Stimulated activated CD8-positive, alpha-beta memory T cell treated with anti-CD3 and anti-CD28 coated beads, Interleukin-2, amount 100 ng/mL, for 1 hour (primary cell): ENCODE results near the gene NIBAN1.

Source experiments
- DNase-seq, 2 donors: peaks; one replicate each; pipeline ENCODE4 v3.0.0-alpha.2; 2020; ENCODE audit warnings: low read depth in 2 of 2

NIBAN1 gene

DNA sequence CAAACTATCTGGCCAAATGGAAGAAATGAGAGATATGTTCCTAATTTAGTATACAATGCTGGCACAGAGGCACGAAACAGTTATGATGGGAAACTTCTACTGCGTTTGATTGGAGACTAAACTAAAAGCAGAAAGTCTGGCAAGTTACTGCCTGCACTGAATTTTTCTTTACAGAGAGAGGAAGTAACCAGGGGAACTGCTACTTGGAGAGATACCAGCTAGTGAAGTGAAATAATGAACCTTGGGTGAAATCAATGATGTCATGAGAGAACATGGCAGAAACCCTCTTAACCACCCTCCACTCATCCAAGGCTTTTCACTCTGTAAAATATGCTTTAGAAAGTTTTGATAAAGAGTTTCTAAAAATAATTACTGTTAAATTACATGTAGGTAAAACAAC lies 29.3 kb downstream of the NIBAN1 start:
- no peak for DNase-seq

DNA sequence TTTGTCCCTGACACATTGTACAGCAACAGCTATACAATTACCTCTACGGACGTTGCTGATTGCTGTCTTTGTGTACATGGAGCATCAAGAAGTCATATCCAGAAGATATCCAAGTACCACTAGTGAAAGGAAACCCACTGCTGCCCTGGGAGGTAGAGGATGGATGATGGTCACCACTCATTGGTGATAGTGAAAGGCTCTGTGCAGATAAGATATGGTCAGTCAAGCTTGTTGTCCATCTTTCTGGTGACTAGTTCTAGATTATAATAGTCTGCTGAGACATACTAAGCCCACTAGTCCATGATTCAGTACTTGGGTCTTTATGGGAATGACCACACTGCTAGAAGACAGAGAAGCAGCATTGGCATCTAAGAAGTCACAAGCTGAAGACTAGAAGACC lies 30.3 kb downstream of the NIBAN1 start:
- no peak for DNase-seq

DNA sequence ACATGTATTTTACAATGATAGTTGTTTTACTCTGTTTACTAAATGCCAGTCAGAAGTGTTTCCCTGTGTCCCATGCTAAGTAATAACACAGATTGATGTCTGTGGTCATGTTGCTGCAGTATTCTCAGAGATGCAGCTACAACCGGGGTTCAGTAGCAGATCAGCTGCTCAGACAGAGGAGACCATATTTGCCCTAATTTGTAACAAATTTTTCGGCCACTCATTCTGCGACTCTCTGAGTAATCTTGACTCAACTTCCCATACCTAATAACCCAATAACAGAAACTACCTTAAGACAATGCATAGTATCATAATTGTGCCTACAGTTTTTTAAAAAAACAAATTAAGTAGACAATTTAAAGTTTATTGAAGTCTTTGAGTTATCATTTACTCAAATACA lies 32.6 kb downstream of the NIBAN1 start:
- DNase-seq: no peak

DNA sequence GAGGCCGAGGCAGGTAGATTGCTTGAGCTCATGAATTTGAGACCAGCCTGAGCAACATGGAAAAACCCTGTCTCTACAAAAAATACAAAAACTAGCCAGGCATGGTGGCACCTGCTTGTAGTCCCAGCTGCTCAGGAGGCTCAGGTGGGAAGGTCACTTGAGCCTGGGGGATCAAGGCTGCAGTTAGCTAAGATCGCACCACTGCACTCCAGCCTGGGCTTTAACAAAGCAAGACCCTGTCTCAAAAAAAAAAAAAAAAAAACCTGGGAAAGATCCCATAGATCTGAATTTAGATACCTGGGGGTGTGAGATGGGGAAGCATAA lies 32.9 kb downstream of the NIBAN1 start:
- DNase-seq: no peak

DNA sequence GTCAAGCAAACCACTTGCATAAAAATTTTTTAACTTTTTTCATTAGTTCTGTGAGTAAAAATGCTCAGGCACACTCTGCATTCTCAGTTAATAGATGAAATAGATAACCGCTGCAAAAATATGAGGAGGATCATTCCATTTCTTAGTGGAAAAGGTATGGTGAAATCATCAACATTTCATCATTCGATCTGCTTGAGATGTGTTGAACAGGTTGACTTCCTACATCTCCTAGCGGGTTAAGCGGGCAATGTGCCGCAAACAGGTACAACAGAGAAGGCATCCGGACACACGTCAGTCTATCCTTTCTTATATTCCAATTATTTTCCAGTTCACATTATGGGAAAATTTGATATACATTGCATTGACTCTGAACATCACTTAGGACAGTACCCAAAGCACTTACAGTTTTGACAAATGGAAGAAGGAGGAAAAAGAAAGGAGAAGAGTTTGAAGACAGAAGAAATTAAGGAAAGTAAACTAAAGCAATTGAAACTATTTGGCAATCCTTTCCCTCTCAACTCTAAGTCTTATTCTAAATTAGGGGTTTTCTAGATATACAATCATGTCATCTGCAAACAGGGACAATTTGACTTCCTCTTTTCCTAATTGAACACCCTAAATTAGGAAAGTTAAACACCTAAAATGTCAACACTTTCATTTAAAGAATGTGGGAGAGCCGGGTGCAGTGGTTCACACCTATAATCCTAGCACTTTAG lies 33.5 kb downstream of the NIBAN1 start:
- no peak for DNase-seq

DNA sequence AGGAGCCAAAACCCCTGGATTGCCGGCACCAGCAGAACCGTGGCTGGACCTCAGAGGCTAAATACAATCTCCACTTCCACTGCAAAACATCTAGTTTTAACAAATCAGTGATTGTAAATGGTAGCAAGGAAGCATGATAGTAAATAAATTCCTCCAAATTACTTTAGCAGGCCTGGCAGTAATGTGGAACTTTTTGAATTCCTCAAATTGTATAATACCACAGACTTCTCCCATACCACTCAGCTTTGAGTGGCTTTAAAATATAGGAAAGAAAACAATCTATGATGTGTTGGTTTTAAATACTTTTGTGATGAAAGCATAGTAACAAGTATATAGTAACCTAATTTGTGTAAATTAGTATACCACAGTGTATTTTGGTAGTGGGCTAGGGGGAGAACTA lies 34.1 kb downstream of the NIBAN1 start:
- DNase-seq: no peak

DNA sequence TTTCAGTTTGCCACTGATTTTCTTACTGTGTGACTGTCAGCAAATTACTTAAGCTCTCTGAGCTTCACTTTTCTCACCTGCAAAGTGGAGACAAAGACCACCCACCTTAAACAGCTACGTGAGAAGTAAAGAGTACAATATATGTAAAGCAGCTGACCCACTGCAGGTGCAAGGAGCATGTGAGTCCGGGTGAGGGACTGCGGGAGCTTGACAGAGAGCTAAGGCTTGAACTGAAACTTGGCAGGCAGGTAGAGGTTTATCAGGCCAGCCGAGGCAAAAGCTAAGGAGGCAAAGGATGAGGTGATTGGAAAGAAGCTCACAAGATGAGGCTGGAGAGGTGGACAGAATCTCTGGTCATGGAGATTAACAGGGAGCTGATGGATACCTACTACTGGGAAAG lies 36.6 kb downstream of the NIBAN1 start:
- DNase-seq: no peak

DNA sequence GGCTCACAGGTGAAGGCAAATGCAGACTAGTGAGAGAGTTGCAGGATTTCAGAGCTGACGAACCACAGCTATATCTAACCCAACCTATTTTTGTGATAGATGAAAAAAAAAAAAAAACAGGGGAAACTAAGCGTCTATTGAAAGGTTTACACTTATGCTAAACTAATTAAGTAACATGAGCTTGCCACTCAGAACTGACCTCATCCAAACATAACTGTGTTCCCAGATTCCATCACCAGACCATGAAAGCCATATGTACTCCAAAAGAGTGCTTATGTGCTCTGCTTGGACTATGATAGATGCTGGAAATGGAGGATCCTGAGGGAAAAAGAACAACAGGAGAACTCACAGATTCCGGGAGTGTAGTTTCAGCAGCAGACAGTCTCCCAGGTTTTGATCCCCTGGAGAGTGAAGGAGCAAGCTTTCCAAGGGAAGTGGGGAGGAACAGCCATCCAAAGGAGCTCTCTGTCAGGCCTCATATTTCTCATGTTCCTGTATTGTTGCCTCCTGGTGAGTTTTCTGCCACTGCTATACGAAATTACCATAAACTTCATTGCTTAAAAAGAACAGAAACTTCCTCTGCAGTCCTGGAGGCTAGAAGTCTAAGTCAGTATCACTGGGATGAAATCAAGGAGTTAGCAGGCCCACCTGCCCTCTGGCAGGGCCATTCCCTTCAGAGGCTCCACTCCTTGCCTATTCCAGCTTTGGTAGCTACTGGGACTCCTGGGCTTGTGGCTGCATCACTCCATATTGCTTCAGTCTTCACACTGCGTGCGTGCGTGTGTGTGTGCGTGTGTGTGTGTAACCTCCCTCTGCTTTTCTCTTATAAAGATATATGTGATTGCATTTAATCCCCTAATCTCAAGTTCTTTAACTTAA lies 38.1 kb downstream of the NIBAN1 start:
- DNase-seq: no peak

DNA sequence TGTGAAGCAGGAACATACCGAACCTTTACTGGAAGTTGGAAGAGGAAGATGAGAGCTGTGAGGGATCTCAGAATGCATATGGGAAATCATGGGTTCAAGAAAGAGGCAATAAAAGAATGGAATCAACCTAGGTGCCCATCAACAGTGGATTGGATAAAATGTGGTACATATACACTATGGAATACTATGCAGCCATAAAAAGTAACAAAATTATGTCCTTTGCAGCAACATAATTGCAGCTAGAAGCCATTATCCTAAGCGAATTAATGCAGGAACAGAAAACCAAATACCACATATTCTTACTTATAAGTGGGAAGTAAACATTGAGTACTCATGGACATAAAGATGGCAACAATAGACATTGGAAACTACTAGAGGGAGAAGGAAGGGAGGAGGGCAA lies 40.4 kb downstream of the NIBAN1 start:
- no peak for DNase-seq

DNA sequence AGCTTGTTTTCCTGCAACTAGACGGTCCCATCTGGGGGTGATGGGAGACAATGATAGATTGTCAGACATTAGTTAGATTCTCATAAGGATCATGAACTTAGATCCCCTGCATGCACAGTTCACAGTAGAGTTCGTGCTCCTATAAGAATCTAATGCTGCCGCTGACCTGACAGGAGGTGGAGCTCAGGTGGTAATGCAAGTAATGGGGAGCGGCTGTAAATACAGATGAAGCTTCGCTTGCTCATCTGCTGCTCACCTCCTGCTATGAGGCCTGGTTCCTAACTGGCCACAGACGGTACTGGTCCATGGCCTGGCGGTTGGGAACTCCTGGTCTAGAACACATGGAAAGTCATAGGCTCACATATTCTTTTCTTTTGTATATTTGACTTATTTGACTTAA lies 42.0 kb downstream of the NIBAN1 start:
- DNase-seq: no peak

DNA sequence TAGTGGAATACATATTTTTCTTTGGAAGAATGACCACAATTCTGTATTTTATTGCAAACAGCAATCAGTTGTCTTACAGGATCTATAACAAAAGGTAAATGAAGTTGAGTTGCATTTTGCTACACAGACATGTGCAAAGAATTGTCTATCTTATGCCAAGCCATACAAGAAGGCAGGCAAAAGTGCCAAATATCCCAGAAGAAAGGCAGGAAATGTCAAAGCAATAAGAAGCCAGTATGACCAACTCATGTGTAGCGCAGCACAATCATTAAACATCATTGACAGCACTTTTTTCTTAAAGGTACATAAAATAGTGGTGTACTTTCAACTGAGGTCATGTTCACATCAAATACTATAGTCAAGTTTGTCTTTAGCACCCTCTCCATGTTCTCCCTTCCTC lies 42.7 kb downstream of the NIBAN1 start:
- no peak for DNase-seq

DNA sequence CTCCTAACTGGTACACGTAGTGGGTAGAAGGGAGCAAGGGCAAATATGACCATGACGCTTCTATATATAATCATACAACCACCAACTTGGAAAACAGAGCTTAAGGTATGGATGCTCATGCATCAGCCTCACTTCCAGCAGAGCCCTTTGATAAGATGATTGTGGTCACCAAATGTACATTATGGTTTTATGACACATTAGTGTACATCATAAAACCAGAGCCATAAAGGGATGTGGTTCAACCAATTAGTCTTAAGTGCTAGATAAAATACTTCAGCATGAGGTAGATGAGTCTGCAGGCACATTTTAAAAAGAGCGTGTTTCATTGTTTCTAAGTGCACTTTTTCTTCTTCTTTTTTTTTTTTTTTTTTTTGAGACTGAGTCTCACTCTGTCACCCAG lies 43.7 kb downstream of the NIBAN1 start:
- no peak for DNase-seq

DNA sequence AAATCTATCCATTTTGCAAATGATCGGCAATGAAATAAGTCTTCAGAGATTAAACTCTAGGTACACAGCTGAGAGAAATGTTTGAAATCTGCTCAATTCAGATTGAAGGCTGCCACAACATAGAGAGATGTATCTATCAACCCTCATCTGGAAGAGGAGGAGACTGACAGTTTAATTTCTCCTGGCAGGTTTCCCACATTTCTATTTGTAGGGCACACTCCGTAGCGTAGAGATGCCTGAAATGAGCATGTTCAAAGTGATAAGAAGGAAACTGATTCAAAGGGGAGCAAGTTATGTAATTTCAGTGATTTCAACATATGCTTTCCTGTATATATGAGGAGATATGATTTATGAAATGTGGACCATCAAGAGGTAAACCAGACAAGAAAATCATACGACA lies 44.1 kb downstream of the NIBAN1 start:
- DNase-seq: no peak

DNA sequence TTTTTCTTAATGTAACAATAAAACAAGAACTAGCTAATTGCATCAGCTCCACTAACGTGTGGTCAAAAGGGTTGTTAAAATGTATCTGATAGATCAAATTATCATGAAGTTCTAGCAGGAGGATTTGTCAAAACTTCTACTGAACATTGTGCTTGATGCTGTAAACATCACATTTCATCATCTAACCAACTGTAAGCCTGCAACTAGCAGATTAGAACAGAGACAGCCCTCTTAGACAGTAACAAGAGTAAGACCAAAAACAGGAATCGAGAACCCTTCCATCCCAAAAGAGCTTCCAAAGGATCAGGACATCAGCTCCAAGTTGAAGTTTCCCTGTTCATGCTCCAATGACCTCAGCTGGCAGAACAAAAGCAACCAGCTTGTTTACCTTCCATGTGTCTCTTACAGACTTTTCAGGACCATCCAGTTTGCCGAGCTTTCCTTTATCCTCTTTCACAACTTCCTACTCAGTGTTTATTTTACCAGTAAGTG lies 44.6 kb downstream of the NIBAN1 start:
- no peak for DNase-seq

DNA sequence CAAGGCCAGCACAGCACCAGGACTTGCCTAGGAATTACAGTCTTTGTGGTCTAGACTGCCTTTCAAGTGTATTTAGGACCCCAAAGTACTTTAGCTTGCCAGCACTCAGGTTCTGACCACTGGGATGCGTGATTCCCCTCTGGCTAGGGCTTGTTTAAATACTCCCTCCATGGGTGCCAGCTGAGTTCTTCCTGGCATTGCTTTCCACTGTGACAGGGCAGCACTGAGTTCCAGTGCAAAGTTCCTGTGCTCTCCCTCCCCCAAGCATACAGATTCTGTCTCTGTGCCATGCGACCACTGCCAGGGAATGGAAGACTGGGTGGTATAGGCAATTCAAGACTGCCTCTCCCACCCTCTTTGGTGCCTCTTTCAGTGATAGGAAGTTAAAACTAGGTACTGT lies 45.9 kb downstream of the NIBAN1 start:
- no peak for DNase-seq
